HG03432 (cell line): ENCODE data around the gene FRMD4A.
A peak's percentile ranks its signal among the peaks of the same experiment; 100 is the strongest.
"Not testable (repeated sequence)": the region's sequence is repeated elsewhere in the genome, so short reads cannot be mapped to it uniquely, and the experiment has no call there.

Experiments
- ATAC-seq: cut with Tn5 transposase; IDR thresholded peaks from one replicate; pipeline ENCODE4 v1.9.1; 2021; ENCODE audit warnings: mild to moderate bottlenecking, moderate library complexity; ENCODE audit not compliant: unreplicated experiment

The FRMD4A gene

DNA sequence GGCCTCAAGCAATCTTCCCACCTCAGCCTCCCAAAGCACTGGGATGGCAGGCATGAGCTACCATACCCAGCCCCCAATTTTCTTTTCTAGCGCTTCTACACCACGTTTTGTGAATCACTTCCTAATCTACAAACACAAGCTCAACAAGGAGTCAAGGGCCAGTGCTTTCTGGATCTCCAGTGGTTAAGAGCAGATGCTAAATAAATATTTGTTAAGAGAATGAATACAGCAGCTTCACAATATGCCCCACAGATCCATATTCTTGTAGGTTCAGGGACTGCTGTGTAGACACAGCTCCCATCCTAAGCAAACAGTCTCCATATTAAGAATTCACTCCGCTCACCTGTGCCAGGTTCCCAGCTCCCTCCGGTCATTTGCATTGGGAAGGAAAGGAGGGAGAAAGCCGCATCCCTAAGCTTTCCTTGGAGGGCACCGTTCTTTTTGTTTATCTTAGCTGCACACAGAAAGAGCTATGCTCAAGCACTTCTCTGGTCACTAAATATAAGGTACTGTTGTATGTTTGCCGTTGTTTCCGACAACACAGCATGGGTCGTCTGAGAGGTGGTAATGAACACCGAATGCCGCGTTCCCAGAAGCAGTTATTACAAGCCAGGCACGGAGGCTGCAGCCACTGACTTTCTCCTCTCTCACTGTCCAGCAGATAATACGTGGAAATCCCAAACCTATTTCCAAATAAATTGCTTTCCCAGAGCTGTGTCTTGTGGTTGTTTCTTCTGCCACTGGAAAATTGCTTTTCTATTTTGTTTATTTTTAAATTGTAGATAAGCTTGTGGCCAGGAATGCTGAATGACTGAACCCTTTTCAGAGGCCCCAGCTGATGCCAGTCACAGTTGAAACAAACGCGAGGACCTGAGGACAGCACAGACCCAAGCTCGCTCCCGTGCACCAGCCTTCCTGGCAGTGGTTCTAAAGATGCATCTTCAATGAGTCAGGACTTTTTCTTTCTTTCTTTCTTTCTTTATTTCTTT, 526.9 kb downstream of the FRMD4A start:
- ATAC-seq = no peak

- ATAC-seq = no peak
Measured at GRCh38 chr10:13801907-13802288, 528.8 kb downstream of the FRMD4A start.

DNA sequence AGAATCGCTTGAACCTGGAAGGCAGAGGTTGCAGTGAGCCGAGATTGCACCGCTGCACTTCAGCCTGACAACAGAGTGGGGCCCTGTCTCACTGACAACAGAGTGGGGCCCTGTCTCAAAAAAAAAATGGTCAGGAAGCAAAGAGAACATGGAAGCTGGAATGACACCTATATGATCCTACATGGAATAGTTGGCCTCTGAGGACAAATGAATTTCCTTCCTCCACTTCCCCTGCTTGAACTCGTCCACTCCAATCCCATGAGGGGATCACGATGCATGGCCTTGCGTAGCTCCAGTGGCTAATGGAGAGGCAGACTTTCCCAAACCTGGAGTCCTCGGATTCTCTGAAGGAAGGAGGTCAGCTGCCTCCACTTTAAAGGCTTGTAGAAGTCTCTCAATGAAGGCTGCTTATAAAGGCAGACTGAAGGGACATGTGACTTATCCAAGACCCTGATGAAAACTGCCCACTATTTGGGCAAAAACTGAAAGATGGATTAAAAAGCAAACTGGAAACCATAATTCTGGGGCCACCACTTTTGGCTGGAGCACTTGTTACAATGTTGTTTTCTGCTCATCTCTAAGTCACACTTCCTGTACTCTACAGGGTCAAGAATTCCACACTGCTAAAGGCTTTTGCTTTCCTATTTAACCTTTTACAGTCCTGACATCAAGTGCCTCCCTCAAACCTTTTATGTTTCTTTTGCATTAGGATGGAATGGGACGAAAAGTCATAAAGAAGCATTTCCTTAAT, 529.4 kb downstream of the FRMD4A start:
- no peak for ATAC-seq

- no peak for ATAC-seq
Measured at GRCh38 chr10:13797164-13797563, 533.6 kb downstream of the FRMD4A start.

GRCh38 chr10:13795653-13796555, 534.8 kb downstream of the FRMD4A start:
- ATAC-seq = peak; percentile 75

- ATAC-seq = no peak
Measured at GRCh38 chr10:13794992-13795612, 535.6 kb downstream of the FRMD4A start.

- ATAC-seq = no peak
Measured at GRCh38 chr10:13792006-13792405, 538.7 kb downstream of the FRMD4A start.

GRCh38 chr10:13791483-13791882, 539.2 kb downstream of the FRMD4A start:
- ATAC-seq = no peak

- ATAC-seq = no peak
Measured at GRCh38 chr10:13790196-13790595, 540.5 kb downstream of the FRMD4A start.

DNA sequence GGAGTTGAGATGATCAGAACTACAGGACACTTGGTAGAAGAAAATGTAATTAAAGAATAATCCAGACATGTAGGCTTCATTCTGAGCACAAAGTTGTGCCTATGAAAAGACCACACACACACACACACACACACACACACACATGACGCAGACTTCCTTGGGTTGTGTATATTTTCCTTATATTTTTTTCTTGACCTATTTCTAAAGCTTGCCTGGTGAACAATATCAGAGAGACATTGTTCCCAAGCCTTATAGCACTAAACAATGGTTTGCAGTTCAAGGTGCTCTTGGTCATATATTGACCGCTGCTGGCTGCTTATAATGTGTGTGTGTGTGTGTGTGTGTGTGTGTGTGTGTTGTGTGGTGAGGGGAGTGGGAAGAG, 541.3 kb downstream of the FRMD4A start:
- no peak for ATAC-seq

DNA sequence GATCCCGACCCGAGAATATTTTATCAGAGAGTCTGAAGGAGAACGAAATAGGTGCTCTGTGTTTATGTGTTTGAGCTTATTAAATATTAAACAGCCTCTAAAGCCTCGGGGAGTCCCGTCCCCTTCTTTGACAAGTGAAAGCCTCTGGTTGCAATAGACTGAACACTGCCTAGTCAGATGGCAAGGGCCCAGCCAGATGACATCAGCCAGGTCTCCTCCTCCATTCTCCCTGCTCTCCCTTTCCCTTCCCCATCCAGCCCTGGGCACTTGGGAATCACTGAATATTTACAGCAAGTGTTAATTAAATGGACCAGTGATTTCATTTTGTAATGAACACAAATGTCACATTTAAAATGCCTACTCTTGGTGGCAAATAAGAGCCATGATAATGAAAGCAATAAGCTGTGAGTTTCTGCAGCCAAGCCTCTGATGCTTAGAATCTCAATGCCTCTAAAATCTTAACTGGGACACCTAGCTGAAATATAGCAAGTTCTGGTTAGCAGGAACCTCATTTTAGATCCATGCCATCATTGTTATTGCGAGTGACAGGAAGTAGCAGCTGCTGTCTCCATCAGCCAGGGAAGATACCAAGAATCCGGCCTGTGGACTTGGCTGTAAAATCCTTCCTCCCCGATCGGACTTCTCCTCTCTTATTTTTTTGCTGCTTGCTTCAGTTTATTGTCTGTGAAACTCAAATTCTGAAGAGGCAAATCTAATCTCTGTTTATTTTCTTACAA, 541.8 kb downstream of the FRMD4A start:
- no peak for ATAC-seq

DNA sequence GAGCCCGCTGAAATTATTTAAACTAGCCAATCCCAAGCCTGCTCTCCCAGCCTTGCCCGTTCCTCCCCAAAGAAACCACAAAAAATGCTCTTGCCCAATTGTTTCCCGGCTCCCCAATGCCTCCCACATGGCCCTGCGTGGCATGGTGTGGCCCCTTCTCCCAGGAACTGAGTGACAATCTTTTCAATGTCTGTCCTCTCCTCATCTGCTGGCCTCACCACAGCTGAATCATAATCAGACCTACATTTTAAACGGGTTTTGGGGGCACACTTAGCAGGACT, 542.5 kb downstream of the FRMD4A start:
- ATAC-seq = no peak

GRCh38 chr10:13787015-13787421, 543.7 kb downstream of the FRMD4A start:
- peak; percentile 76 for ATAC-seq

GRCh38 chr10:13784067-13784466, 546.7 kb downstream of the FRMD4A start:
- peak; percentile 51 for ATAC-seq

DNA sequence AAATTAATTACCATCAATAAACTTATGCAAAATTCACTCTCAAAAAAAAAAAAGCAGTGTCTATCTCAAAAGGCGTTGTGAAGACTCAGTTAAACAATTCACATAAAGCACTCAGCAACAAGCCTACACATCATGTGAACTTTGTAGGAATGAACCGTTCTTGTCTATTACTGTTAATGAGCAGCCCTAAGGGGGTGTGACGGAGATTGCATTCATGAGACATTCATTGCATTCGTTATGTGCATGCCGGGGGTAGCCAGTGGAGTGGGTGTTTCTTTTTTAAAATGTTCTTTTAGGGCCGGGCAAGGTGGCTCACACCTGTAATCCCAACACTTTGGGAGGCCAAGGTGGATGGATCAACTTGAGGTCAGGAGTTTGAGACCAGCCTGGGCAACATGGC, 551.0 kb downstream of the FRMD4A start:
- no peak for ATAC-seq

- not testable (repeated sequence) for ATAC-seq
Measured at GRCh38 chr10:13778693-13778960, 552.1 kb downstream of the FRMD4A start.

DNA sequence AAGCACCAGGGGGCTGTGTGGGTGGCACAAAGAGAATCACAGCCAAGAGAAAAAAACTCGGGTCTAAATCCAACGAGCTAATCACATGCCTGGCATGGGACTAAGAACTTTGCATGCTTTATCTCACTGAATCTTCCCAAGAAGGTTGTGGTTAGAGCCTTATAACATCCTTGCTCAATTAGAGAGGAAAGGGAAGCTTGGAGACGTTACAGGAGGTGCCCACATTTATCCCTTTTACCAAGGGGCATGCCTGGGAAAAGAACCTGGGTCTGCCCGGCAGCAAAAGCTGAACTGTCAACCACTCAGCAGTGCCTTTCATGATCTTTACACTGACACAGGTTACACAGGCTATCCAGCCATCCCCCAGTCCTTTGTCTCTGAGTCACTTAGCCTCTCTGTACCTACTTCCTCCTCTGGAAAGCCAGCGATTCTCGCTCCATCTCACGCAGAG, 553.8 kb downstream of the FRMD4A start:
- ATAC-seq = peak; percentile 67

- ATAC-seq = peak; percentile 3
Measured at GRCh38 chr10:13775786-13776775, 554.6 kb downstream of the FRMD4A start.

DNA sequence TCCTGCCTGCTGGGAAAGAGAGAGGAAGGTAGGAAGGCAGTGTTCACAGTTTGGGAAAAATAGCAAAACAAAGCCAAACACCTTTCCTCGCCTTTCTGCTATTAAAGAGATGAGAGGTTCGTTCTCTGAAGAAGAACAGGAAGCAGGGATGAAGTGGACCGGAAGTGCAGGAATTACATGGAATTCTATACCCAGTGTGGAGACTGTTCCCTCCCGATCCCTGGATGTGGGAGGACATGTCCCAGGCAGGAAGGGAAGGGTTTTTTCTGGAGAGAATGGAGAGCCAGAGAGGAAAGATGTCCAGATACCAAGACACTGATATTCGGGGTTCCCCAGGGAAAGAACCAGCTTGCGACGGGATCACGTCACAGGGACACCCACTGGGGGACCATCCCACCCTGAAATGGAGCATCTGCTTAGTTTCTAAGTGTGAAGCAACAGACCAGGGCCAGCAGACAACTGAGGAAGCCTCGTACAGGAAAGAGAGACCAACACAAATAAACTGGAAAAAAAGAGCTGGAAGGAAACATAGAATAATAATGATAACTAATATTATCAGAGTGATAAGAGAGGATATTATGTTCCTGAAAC, 556.3 kb downstream of the FRMD4A start:
- no peak for ATAC-seq
